ENCODE results near the gene ZNF430.
A peak's percentile ranks its signal among the peaks of the same experiment; 100 is the strongest.

ZNF430 gene

GRCh38 chr19:21084343-21084742 is 63.9 kb downstream of the ZNF430 start:
- TF ChIP-seq CTCF (IDR thresholded peaks at IDR 0.05; ENCODE audit: insufficient read depth, low read depth, low read length, missing control alignments), result no peak
- peak; percentile 70 for DNase-seq (ENCODE audit: low read depth)
- H3K4me3 ChIP-seq (ENCODE audit: low read length), result no peak overlapping the region

GRCh38 chr19:21087871-21088270 is 67.4 kb downstream of the ZNF430 start:
- DNase-seq (ENCODE audit: low read depth), result no peak
- TF ChIP-seq CTCF (IDR thresholded peaks at IDR 0.05; ENCODE audit: insufficient read depth, low read depth, low read length, missing control alignments), result no peak
- H3K4me3 ChIP-seq (ENCODE audit: low read length), result no peak overlapping the region

GRCh38 chr19:21092109-21092508 is 71.7 kb downstream of the ZNF430 start:
- no peak overlapping the region for H3K4me3 ChIP-seq (ENCODE audit: low read length)
- no peak for TF ChIP-seq CTCF (IDR thresholded peaks at IDR 0.05; ENCODE audit: insufficient read depth, low read depth, low read length, missing control alignments)
- no peak for DNase-seq (ENCODE audit: low read depth)

GRCh38 chr19:21094347-21095025 is 74.0 kb downstream of the ZNF430 start:
- no peak for DNase-seq (ENCODE audit: low read depth)
- H3K4me3 ChIP-seq (ENCODE audit: low read length), result no peak overlapping the region
- TF ChIP-seq CTCF (IDR thresholded peaks at IDR 0.05; ENCODE audit: insufficient read depth, low read depth, low read length, missing control alignments), result no peak

GRCh38 chr19:21098291-21098690 is 77.8 kb downstream of the ZNF430 start:
- no peak overlapping the region for H3K4me3 ChIP-seq (ENCODE audit: low read length)
- no peak for TF ChIP-seq CTCF (IDR thresholded peaks at IDR 0.05; ENCODE audit: insufficient read depth, low read depth, low read length, missing control alignments)
- DNase-seq (ENCODE audit: low read depth), result peak; percentile 60

- peak; percentile 20 for DNase-seq (ENCODE audit: low read depth)
- H3K4me3 ChIP-seq (ENCODE audit: low read length), result no peak overlapping the region
- TF ChIP-seq CTCF (IDR thresholded peaks at IDR 0.05; ENCODE audit: insufficient read depth, low read depth, low read length, missing control alignments), result no peak
Observed at GRCh38 chr19:21101521-21102242, 81.2 kb downstream of the ZNF430 start.
